Fibroblast of lung (primary cell): ENCODE results near the gene MAP4K3. TPM values are rescaled to one million over a fixed set of nuclear protein-coding genes. Genes with fewer than 3 reads are reported as not detected.

Source experiments
- DNase-seq, 2 donors: peaks; one replicate each; pipeline versions ENCODE4 v3.0.0 to v3.0.0-alpha.2; 2010; ENCODE audit warnings: low read depth in 2 of 2
- H2AFZ ChIP-seq: 2 replicates; pipeline ENCODE4 v1.5.1; 2012; ENCODE audit warnings: low read length, control low read depth, inconsistent platforms
- H3K27ac ChIP-seq: 2 replicates; pipeline ENCODE4 v1.5.1; 2011; ENCODE audit warnings: low read length, control low read depth; ENCODE audit not compliant: insufficient read depth
- H3K27me3 ChIP-seq: 2 replicates; pipeline ENCODE4 v1.5.1; 2011; ENCODE audit warnings: mild to moderate bottlenecking, low read length; ENCODE audit not compliant: control insufficient read depth, insufficient read depth
- H3K36me3 ChIP-seq: 2 replicates; pipeline ENCODE4 v1.5.1; 2011; ENCODE audit warnings: low read length; ENCODE audit not compliant: control insufficient read depth, insufficient read depth
- H3K4me1 ChIP-seq: 2 replicates; pipeline ENCODE4 v1.5.1; 2011; ENCODE audit warnings: low read length; ENCODE audit not compliant: control insufficient read depth, insufficient read depth; ENCODE audit errors: extremely low read depth
- H3K4me2 ChIP-seq: 2 replicates; pipeline ENCODE4 v1.5.1; 2011; ENCODE audit warnings: low read length, control low read depth; ENCODE audit not compliant: insufficient read depth; ENCODE audit errors: extremely low read depth
- H3K4me3 ChIP-seq, 4 experiments: fragments of 200-600 bp in 1 of 4; sonication (generic) in 1 of 4; replicated peaks in 1 of 4; 2 replicates each; pipeline ENCODE4 v1.5.1; 2011 to 2016; ENCODE audit warnings: low read length in 4 of 4, low read depth in 3 of 4, mild to moderate bottlenecking in 3 of 4, control low read depth in 2 of 4, inconsistent platforms in 1 of 4, mixed read lengths in 1 of 4; ENCODE audit not compliant: insufficient read depth in 1 of 4; ENCODE audit errors: control extremely low read depth in 1 of 4
- H3K79me2 ChIP-seq: 2 replicates; pipeline ENCODE4 v1.5.1; 2012; ENCODE audit warnings: mild to moderate bottlenecking, low read length, inconsistent platforms; ENCODE audit not compliant: control insufficient read depth, insufficient read depth
- H3K9ac ChIP-seq: 2 replicates; pipeline ENCODE4 v1.5.1; 2011; ENCODE audit warnings: mild to moderate bottlenecking, low read length, control low read depth; ENCODE audit not compliant: insufficient read depth
- H3K9me3 ChIP-seq: 2 replicates; pipeline ENCODE4 v1.5.1; 2012; ENCODE audit warnings: low read depth, low read length; ENCODE audit not compliant: control insufficient read depth, insufficient read depth
- H4K20me1 ChIP-seq: 2 replicates; pipeline ENCODE4 v1.5.1; 2011; ENCODE audit warnings: low read length; ENCODE audit not compliant: control insufficient read depth, insufficient read depth; ENCODE audit errors: extremely low read depth
- CTCF ChIP-seq, 2 donors: IDR thresholded peaks in 1 of 2; conservative IDR thresholded peaks in 1 of 2; 1 replicate in 1 of 2; 2 replicates in 1 of 2; pipeline ENCODE4 v1.5.1; 2011 to 2012; ENCODE audit warnings: low read length in 2 of 2, control low read depth in 1 of 2, inconsistent platforms in 1 of 2, low read depth in 1 of 2, mild to moderate bottlenecking in 1 of 2
- EZH2 ChIP-seq: IDR thresholded peaks from 2 replicates; pipeline ENCODE4 v1.5.1; 2012; ENCODE audit warnings: low read length, control low read depth, mild to moderate bottlenecking; ENCODE audit errors: missing control alignments
- polyA plus RNA-seq, 2 donors: library from polyadenylated mRNA; depleted of rRNA in 1 of 2; stranded (reverse) in 1 of 2; unstranded in 1 of 2; fragments of >200 nt; gene quantifications; 2 replicates each; pipeline ENCODE4 v1.2.1, GENCODE V29; 2011 to 2012; ENCODE audit warnings: missing spikeins in 1 of 2
- total RNA-seq: library from RNA; depleted of rRNA; stranded (reverse); fragments of >200 nt; gene quantifications from 2 replicates; pipeline ENCODE4 v1.2.1, GENCODE V29; 2014

MAP4K3 gene
- total and polyA plus RNA-seq, 2 donors (not counting 1 experiment from before 2014, with no cell fraction given): 40.8 to 75.7 TPM

- DNase-seq: no peak
- TF ChIP-seq CTCF (conservative IDR thresholded peaks at IDR 0.05 in 1 of 2, IDR thresholded peaks at IDR 0.05 in 1 of 2; ENCODE audit: low read depth in 1 of 2, low read length in 2 of 2) (no peak), EZH2 (no peak)
- Histone ChIP-seq H3K79me2 (no peaks in the 10 kb centered on the region), H3K27ac (no peak overlapping the region), H3K4me1 (peaks cover 2% of the 10 kb centered on the region), H3K9ac (no peak overlapping the region), H3K36me3 (no peaks in the 10 kb centered on the region), H3K9me3 (no peaks in the 10 kb centered on the region), H3K4me2 (no peak overlapping the region), H2AFZ (no peak overlapping the region), H4K20me1 (no peaks in the 10 kb centered on the region), H3K4me3 (no peak overlapping the region), H3K27me3 (no peaks in the 10 kb centered on the region)
Observed at GRCh38 chr2:39223909-39224308, 213.2 kb downstream of the MAP4K3 start.

- Histone ChIP-seq H3K4me2 (no peak overlapping the region), H3K27me3 (no peaks in the 10 kb centered on the region), H3K4me1 (no peaks in the 10 kb centered on the region), H3K36me3 (no peaks in the 10 kb centered on the region), H2AFZ (no peak overlapping the region), H3K27ac (no peak overlapping the region), H3K9ac (no peak overlapping the region), H3K79me2 (no peaks in the 10 kb centered on the region), H3K4me3 (no peak overlapping the region), H3K9me3 (no peaks in the 10 kb centered on the region), H4K20me1 (no peaks in the 10 kb centered on the region)
- TF ChIP-seq EZH2 (no peak), CTCF (conservative IDR thresholded peaks at IDR 0.05 in 1 of 2, IDR thresholded peaks at IDR 0.05 in 1 of 2; ENCODE audit: low read depth in 1 of 2, low read length in 2 of 2) (no peak)
- no peak for DNase-seq
Observed at GRCh38 chr2:39221459-39221858, 215.6 kb downstream of the MAP4K3 start.

- no peak overlapping the region for H3K27ac ChIP-seq
- DNase-seq: no peak
- no peaks in the 10 kb centered on the region for H3K9me3 ChIP-seq
- H4K20me1 ChIP-seq: no peaks in the 10 kb centered on the region
- no peaks in the 10 kb centered on the region for H3K79me2 ChIP-seq
- no peak overlapping the region for H2AFZ ChIP-seq
- H3K27me3 ChIP-seq: no peaks in the 10 kb centered on the region
- H3K4me2 ChIP-seq: no peak overlapping the region
- H3K4me1 ChIP-seq: no peaks in the 10 kb centered on the region
- no peaks in the 10 kb centered on the region for H3K36me3 ChIP-seq
- no peak overlapping the region for H3K9ac ChIP-seq
- no peak overlapping the region for H3K4me3 ChIP-seq
- TF ChIP-seq CTCF (conservative IDR thresholded peaks at IDR 0.05 in 1 of 2, IDR thresholded peaks at IDR 0.05 in 1 of 2; ENCODE audit: low read depth in 1 of 2, low read length in 2 of 2): no peak
- no peak for TF ChIP-seq EZH2
Observed at GRCh38 chr2:39220136-39220535, 216.9 kb downstream of the MAP4K3 start.
